Keratinocyte (primary cell): ENCODE results near the gene PLXDC2. TPM values are rescaled to one million over a fixed set of nuclear protein-coding genes. Genes with fewer than 3 reads are reported as not detected.

Experiments used
- DNase-seq: peaks from one replicate; pipeline ENCODE4 v3.0.0-alpha.2; 2011; ENCODE audit warnings: low read depth, missing footprints, low spot score
- FAIRE-seq: peaks from 2 replicates; lab custom pipeline; 2011; peaks lifted over from hg19 to GRCh38; lab: Jason Lieb, UNC
- H2AFZ ChIP-seq: 2 replicates; pipeline ENCODE4 v1.6.0; 2012; ENCODE audit warnings: low read length, control low read depth, inconsistent platforms; ENCODE audit not compliant: control insufficient read depth
- H3K27ac ChIP-seq: 2 replicates; pipeline ENCODE4 v1.5.1; 2011; ENCODE audit warnings: low read length; ENCODE audit not compliant: control insufficient read depth, insufficient read depth
- H3K27me3 ChIP-seq: 3 replicates; pipeline ENCODE4 v1.6.0; 2011; ENCODE audit warnings: low read length; ENCODE audit not compliant: control insufficient read depth, insufficient read depth; ENCODE audit errors: extremely low read depth
- H3K36me3 ChIP-seq, 2 experiments: 2 replicates in 1 of 2; 3 replicates in 1 of 2; pipeline ENCODE4 v1.5.1; 2011; ENCODE audit warnings: low read length in 2 of 2, mild to moderate bottlenecking in 1 of 2; ENCODE audit not compliant: control insufficient read depth in 2 of 2, insufficient read depth in 2 of 2; ENCODE audit errors: extremely low read depth in 1 of 2
- H3K4me1 ChIP-seq: 3 replicates; pipeline ENCODE4 v1.5.1; 2011; ENCODE audit warnings: low read length; ENCODE audit not compliant: control insufficient read depth, insufficient read depth; ENCODE audit errors: extremely low read depth
- H3K4me2 ChIP-seq: 3 replicates; pipeline ENCODE4 v1.6.0; 2011; ENCODE audit warnings: low read depth, low read length; ENCODE audit not compliant: control insufficient read depth, insufficient read depth; ENCODE audit errors: extremely low read depth
- H3K4me3 ChIP-seq, 3 experiments: fragments of 200-600 bp in 1 of 3; sonication (generic) in 1 of 3; 2 replicates in 2 of 3; 3 replicates in 1 of 3; pipeline ENCODE4 v1.5.1; 2011 to 2016; ENCODE audit warnings: low read length in 3 of 3, mild to moderate bottlenecking in 3 of 3, control low read depth in 2 of 3, inconsistent platforms in 1 of 3, low read depth in 1 of 3, mixed read lengths in 1 of 3, mixed run types in 1 of 3, moderate library complexity in 1 of 3; ENCODE audit not compliant: control insufficient read depth in 2 of 3, insufficient read depth in 2 of 3; ENCODE audit errors: extremely low read depth in 1 of 3
- H3K79me2 ChIP-seq: 2 replicates; pipeline ENCODE4 v1.6.0; 2012; ENCODE audit warnings: low read length; ENCODE audit not compliant: control insufficient read depth, insufficient read depth
- H3K9ac ChIP-seq: 3 replicates; pipeline ENCODE4 v1.6.0; 2011; ENCODE audit warnings: low read length; ENCODE audit not compliant: control insufficient read depth, insufficient read depth; ENCODE audit errors: extremely low read depth
- H3K9me1 ChIP-seq: 3 replicates; pipeline ENCODE4 v1.6.0; 2011; ENCODE audit warnings: low read length; ENCODE audit not compliant: control insufficient read depth, insufficient read depth; ENCODE audit errors: extremely low read depth
- H3K9me3 ChIP-seq: 2 replicates; pipeline ENCODE4 v1.5.1; 2012; ENCODE audit warnings: low read depth, low read length; ENCODE audit not compliant: control insufficient read depth
- H4K20me1 ChIP-seq: 3 replicates; pipeline ENCODE4 v1.6.0; 2011; ENCODE audit warnings: low read length; ENCODE audit not compliant: control insufficient read depth, insufficient read depth; ENCODE audit errors: extremely low read depth
- EZH2 ChIP-seq: IDR thresholded peaks from one replicate; pipeline ENCODE4 v1.6.1; 2012; ENCODE audit warnings: inconsistent platforms, mild to moderate bottlenecking, low read length, moderate library complexity
- dilution Hi-C: fragments of 300-500 bp; cut with MboI; formaldehyde crosslinking; loops from one replicate; pipeline ENCODE4 v1.7.0; 2020; ENCODE audit warnings: low sequenced_read_pairs; ENCODE audit not compliant: extremely low pct_ligation_motif_present
- polyA plus RNA-seq, 5 experiments: library from polyadenylated mRNA; depleted of rRNA in 3 of 5; stranded (reverse) in 3 of 5; stranded (forward) in 1 of 5; unstranded in 1 of 5; fragments of >200 nt; gene quantifications; 1 replicate in 1 of 5; 2 replicates in 3 of 5; 3 replicates in 1 of 5; pipeline versions ENCODE4 v1.2.1 to v1.2.3, GENCODE V29; 2011 to 2012; ENCODE audit warnings: missing spikeins in 2 of 5, low read depth in 1 of 5, low replicate concordance in 1 of 5
- TF ChIP-seq, protein P1 (sequence below), 3 experiments: IDR thresholded peaks in 1 of 3; conservative IDR thresholded peaks in 1 of 3; optimal IDR thresholded peaks in 1 of 3; 2 replicates in 2 of 3; 3 replicates in 1 of 3; pipeline versions ENCODE3 to v1.5.1; 2011; ENCODE audit warnings: low read length in 3 of 3, mild to moderate bottlenecking in 3 of 3, moderate library complexity in 2 of 3, control low read depth in 1 of 3, inconsistent platforms in 1 of 3; ENCODE audit not compliant: insufficient read depth in 2 of 3; ENCODE audit errors: extremely low read depth in 1 of 3

PLXDC2 gene
- polyA plus RNA-seq, 1 donor (not counting 4 experiments of a cell fraction or from before 2014, with no cell fraction given): 12.9 TPM

DNA sequence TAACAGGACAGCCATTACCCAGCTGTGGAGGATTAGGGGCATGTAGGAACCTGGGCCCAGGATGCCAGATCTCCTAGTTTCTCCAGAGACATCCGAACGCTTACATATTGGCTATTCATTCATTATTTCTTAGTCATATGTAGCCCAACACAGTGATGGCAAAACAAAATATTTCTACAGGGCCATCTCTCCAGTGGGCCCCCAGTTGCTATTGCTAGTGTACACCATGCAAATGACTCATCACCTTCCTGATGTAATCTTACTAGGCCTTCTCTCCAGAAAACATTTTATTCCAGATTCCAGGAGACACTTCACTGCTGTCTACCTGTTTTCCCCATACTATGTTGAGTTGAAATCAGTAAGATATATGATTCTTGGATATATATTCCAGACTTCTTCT, 201.7 kb downstream of the PLXDC2 start:
- no peak for FAIRE-seq

DNA sequence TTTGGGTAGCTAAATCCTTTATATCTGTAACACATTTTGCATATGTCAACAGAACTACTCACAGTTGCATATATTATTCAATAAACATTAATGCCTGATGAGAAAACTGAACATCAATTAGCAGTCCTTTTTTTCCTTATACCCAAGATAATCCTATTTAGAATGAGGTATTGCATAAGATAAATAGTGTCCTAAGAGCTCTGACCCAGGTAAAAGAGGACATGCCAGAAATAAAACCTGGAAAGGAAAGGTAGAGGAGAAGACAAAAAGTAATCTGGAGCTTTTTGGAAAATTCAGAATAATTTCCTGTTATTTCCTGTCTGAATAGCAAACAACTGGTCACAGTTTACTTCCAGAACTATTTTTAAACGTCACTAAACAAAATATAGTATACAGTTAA, 204.4 kb downstream of the PLXDC2 start:
- FAIRE-seq (no peak), DNase-seq (no peak)
- H3K27me3 ChIP-seq: no peaks in the 10 kb centered on the region
- H3K79me2 ChIP-seq: no peaks in the 10 kb centered on the region
- no peaks in the 10 kb centered on the region for H3K36me3 ChIP-seq
- no peak for TF ChIP-seq EZH2
- TF ChIP-seq, protein P1, sequence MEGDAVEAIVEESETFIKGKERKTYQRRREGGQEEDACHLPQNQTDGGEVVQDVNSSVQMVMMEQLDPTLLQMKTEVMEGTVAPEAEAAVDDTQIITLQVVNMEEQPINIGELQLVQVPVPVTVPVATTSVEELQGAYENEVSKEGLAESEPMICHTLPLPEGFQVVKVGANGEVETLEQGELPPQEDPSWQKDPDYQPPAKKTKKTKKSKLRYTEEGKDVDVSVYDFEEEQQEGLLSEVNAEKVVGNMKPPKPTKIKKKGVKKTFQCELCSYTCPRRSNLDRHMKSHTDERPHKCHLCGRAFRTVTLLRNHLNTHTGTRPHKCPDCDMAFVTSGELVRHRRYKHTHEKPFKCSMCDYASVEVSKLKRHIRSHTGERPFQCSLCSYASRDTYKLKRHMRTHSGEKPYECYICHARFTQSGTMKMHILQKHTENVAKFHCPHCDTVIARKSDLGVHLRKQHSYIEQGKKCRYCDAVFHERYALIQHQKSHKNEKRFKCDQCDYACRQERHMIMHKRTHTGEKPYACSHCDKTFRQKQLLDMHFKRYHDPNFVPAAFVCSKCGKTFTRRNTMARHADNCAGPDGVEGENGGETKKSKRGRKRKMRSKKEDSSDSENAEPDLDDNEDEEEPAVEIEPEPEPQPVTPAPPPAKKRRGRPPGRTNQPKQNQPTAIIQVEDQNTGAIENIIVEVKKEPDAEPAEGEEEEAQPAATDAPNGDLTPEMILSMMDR (optimal IDR thresholded peaks at IDR 0.05 in 1 of 3, IDR thresholded peaks at IDR 0.05 in 1 of 3, conservative IDR thresholded peaks at IDR 0.05 in 1 of 3; ENCODE audit: extremely low read depth in 1 of 3, insufficient read depth in 2 of 3, low read length in 3 of 3): no peak
- no peak overlapping the region for H3K27ac ChIP-seq
- no peak overlapping the region for H3K4me3 ChIP-seq
- dilution Hi-C loops: no loop called here
- H2AFZ ChIP-seq: no peak overlapping the region
- H4K20me1 ChIP-seq: no peaks in the 10 kb centered on the region
- H3K4me1 ChIP-seq: no peaks in the 10 kb centered on the region
- H3K9me1 ChIP-seq: no peaks in the 10 kb centered on the region
- no peaks in the 10 kb centered on the region for H3K9me3 ChIP-seq
- H3K9ac ChIP-seq: no peak overlapping the region
- no peak overlapping the region for H3K4me2 ChIP-seq

More for the DNA sequence above, 201.7 kb downstream of the PLXDC2 start:
- Histone ChIP-seq H4K20me1 (no peaks in the 10 kb centered on the region), H3K4me3 (no peak overlapping the region), H3K4me1 (no peaks in the 10 kb centered on the region), H3K4me2 (no peak overlapping the region), H3K36me3 (no peaks in the 10 kb centered on the region), H3K9ac (no peak overlapping the region), H3K9me3 (no peaks in the 10 kb centered on the region), H3K27ac (no peak overlapping the region), H2AFZ (no peak overlapping the region), H3K79me2 (no peaks in the 10 kb centered on the region), H3K9me1 (no peaks in the 10 kb centered on the region), H3K27me3 (no peaks in the 10 kb centered on the region)
- no peak for TF ChIP-seq EZH2
- TF ChIP-seq, protein P1 (optimal IDR thresholded peaks at IDR 0.05 in 1 of 3, IDR thresholded peaks at IDR 0.05 in 1 of 3, conservative IDR thresholded peaks at IDR 0.05 in 1 of 3; ENCODE audit: extremely low read depth in 1 of 3, insufficient read depth in 2 of 3, low read length in 3 of 3): no peak
- DNase-seq: no peak
- dilution Hi-C loops: no loop called here
